T-helper 2 cell (primary cell): ENCODE measurements around the gene KCNQ1.
A peak's percentile ranks its signal among the peaks of the same experiment; 100 is the strongest.

ENCODE experiments used
- DNase-seq, 5 experiments: peaks; one replicate each; pipeline versions ENCODE4 v3.0.0 to v3.0.0-alpha.2; 2012 to 2022

KCNQ1 gene

GRCh38 chr11:2689651-2690575 is 245.1 kb downstream of the KCNQ1 start:
- no peak for DNase-seq

- no peak for DNase-seq
Measured at GRCh38 chr11:2690596-2691354, 246.0 kb downstream of the KCNQ1 start.

GRCh38 chr11:2691355-2691761 is 246.6 kb downstream of the KCNQ1 start:
- DNase-seq, result no peak

GRCh38 chr11:2691991-2692875 is 247.4 kb downstream of the KCNQ1 start:
- no peak for DNase-seq

- no peak for DNase-seq
Measured at GRCh38 chr11:2693271-2694261, 248.8 kb downstream of the KCNQ1 start.

- no peak for DNase-seq
Measured at GRCh38 chr11:2694495-2694894, 249.7 kb downstream of the KCNQ1 start.

- no peak for DNase-seq
Measured at GRCh38 chr11:2694995-2695939, 250.5 kb downstream of the KCNQ1 start.

- DNase-seq, result no peak
Measured at GRCh38 chr11:2696455-2696854, 251.6 kb downstream of the KCNQ1 start.

GRCh38 chr11:2697866-2698265 is 253.1 kb downstream of the KCNQ1 start:
- DNase-seq, result no peak

GRCh38 chr11:2698386-2699184 is 253.8 kb downstream of the KCNQ1 start:
- no peak for DNase-seq

- DNase-seq, result peak in 1 of 5 experiments; percentile 15
Measured at GRCh38 chr11:2699185-2699530, 254.3 kb downstream of the KCNQ1 start.

GRCh38 chr11:2699531-2700414 is 255.0 kb downstream of the KCNQ1 start, which contains the start of gene KCNQ1OT1:
Gene KCNQ1OT1, minus strand, starts transcription at chr11:2699994.
- peak; percentile 68 to 96 (median 82) for DNase-seq

- DNase-seq, result peak in 3 of 5 experiments; percentile 3 to 51 (median 14)
Measured at GRCh38 chr11:2700415-2701211, 255.8 kb downstream of the KCNQ1 start.

GRCh38 chr11:2701230-2701629 is 256.4 kb downstream of the KCNQ1 start:
- DNase-seq, result no peak

GRCh38 chr11:2701898-2702434 is 257.2 kb downstream of the KCNQ1 start:
- no peak for DNase-seq

- peak in 1 of 5 experiments; percentile 6 for DNase-seq
Measured at GRCh38 chr11:2702771-2703362, 258.1 kb downstream of the KCNQ1 start.
